HG03095 (cell line): Measurements from ENCODE around the gene MAPKAP1.

Source experiments
- ATAC-seq: cut with Tn5 transposase; IDR thresholded peaks from one replicate; pipeline ENCODE4 v1.9.1; 2021; ENCODE audit warnings: moderate library complexity; ENCODE audit not compliant: unreplicated experiment

The MAPKAP1 gene

DNA sequence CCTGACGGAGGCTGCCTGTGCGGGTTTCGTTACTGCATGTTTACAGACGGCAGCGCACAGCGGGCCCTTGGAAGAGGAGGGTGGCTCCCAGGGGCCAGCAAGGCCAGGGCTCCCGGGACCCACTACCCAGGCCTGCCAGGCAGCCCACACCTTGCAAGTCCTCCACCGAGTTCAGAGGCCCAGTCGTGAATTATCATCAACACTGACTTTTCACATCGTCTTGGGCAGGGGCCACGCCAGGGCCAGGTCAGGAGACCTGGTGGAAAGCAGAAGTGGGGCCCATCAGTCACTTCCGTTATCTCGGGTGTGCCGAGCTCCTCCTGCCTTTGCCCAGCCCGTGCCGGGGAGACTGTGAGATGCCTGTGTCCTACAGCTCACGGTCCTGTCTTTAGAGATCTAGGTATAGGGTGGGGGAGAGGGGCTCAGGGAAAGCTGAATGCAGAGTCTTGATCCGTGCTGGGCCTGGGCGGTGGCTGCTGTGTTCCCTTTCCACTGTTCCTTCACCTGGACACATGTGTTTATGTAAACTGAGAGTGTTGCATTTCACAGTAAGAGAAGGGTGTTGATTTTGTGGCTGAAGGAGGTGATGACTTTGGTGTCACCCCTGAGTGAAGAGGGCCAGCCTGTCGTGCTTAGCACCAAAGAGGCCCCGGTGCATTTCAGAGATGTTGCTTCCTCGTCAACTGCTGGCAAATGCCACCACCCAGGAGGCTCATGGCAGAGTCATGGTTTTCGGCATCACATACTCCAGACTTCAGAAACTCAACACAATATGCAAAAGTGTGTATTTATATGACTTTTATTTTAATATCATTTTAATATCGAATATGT is 270.2 kb downstream of the MAPKAP1 start:
- no peak for ATAC-seq

DNA sequence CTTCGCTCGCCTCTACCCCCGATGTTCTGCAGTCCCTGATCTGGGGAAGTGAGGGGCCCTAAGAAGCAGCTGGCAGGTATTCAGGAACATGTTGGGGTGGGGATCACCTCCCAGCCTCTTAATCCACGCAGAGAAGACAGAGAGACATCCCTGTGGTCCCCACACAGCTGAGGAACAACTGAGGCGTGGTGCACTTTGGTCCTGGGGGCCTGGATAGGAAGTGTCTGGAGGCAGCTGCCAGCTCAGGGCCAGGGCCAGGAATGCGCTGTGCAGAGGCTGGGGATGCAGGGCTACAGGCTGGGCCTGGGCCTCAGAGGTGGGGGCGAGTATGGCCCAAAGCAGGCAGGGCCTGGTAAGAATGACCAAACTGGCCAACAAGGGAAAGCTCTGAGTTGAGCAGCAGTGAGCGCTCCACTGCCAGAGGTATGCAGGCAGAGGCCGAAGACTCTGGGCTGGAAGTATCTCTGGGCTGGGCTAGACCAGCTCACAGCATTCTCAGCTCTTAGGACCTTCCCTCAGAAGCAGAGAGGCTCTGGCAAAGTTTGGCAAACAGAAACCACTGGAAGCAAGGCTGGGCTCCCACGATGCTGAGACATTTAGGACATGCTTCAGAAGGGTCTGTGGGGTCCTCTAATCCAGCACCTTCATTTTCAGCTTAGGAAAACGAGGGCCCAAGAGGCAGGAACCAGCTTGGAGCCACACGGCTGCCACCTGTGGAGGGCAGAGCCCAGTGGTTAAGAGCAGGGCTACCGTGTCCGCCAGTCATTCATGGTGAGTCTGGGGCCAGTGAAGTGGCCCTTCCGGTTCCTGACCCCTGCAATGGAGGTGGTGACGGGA is 271.0 kb downstream of the MAPKAP1 start:
- no peak for ATAC-seq

DNA sequence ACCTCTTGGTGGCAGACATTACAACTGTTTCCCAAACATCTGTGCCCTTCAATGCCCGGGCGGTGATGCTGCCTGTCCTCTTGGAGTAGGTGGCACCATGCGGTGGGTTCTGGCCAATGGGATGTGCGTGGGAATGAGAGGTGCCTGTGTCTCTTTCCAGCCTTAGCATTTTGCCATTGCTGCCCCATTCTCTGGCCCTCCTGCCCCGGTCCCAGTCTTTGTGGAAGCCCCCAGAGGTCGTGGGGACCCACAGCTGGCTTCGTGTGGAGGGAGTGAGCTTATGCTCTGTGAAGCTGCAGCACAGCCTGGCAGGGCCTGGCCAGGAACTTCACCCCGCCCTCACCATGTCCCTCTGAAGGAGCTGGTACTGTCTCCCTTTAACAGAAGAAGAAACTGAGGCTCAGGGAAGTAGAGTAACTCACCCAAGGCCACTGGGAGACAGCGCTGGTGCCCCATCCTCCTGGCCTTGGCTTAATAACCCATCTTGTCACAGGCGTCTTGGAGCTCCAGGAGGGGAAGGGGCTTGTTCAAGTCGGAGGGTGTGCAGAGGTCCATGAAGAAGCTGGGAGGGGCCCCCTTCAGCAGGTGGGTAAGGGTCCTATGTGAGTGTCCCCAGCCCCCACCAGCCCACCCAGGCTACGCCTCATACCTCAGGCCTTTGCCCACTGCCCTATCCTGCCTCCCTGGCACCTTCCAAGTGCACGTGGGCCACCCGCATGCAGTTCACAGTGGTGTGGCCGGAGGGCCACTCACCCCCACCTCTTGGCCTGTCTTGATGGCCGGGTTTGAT is 271.8 kb downstream of the MAPKAP1 start:
- no peak for ATAC-seq

DNA sequence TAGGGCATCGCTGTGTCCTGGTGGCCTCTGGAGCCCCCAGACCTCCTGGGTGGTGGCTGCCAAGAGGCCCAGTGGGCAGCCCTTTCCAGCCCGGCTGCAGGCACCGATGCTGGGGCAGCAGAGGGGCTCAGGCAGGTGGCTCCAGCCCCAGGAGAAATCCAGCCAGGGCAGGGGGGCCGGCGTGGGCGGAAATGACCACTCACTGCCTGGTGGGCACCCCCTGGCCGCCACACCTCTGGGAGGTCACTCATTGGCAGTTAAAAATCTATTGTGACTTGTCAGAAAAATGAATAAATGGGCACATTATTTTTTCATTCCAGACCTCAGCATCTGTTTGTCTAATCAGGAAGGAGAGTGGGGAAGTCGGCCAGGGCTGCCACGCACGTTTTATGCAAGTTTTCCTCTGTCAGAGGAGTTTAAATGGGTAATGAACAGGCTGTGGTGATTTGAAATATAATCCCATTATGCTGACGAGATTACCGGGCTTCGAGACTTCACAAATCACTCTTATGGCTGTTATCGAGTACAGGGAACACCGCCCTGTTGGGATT is 273.5 kb downstream of the MAPKAP1 start:
- no peak for ATAC-seq

DNA sequence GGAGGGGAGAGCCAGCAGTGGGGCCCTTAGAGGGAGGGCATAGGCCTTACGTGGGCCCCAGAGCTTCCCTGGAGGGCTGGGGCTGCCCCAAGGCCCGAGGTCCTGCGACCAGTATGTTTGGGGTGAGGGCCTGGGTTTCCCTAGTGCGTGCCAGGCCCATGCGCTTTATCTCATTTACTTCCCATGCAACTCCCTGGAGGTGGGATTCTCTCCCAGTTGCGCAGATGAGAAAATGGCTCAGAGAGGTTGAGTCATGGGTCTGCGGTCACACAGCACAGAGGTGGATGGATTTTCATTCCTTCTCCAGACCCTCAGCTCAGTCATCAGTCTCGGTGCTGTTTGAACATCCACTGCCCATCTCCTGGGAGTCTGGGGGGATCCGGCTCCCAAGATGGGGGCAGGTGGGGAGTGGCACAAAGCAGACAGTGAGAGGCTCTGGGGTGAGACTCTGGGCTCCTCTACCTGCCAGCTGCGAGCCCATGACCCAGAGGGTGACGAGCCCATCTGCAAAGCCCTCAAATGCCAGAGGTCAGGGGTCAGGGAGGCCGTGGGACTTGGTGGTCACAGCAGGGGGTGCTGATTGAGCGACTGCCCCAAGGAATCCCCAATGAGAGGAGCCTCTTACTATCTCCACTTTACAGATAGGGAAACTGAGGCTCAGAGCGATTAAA is 274.2 kb downstream of the MAPKAP1 start:
- no peak for ATAC-seq

DNA sequence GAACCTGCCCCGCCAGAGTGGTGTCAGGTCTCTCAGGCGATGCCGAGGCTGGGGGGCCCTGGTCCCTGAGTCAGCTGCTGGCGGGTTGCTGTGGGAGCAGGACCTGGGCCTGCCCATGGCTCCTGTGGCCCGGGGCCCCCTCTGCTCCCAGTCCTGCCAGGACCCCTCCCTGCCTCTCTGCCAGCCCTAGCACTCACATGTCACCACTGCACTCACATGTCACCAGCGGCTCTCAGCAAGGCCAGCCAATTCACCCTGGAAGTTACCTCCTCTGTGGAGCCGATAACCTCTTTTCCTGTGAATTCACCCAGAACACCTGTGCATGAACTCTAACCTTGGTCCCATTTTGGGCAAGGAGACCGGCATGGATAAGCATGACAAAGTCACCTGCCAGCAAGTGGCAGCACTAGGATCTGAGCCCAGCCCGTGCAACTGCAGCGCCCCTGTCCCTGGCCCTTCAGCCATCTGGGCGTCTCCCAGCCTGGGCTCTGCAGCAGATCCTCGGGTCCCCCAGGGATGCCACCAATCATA is 275.2 kb downstream of the MAPKAP1 start:
- no peak for ATAC-seq

DNA sequence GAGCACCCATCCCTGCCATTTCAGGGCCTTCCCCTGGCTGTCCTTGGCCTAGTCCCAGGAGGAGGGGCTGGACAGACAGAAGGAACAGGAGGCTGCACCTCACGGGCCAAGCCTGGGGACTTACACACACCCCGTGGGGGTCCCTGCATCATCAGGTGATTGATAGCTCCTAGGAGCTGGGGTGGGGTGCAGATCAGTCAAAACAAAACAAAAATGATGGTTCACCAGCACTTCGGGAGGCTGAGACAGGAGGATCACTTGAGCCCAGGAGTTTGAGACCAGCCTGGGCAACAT is 276.0 kb downstream of the MAPKAP1 start:
- no peak for ATAC-seq

DNA sequence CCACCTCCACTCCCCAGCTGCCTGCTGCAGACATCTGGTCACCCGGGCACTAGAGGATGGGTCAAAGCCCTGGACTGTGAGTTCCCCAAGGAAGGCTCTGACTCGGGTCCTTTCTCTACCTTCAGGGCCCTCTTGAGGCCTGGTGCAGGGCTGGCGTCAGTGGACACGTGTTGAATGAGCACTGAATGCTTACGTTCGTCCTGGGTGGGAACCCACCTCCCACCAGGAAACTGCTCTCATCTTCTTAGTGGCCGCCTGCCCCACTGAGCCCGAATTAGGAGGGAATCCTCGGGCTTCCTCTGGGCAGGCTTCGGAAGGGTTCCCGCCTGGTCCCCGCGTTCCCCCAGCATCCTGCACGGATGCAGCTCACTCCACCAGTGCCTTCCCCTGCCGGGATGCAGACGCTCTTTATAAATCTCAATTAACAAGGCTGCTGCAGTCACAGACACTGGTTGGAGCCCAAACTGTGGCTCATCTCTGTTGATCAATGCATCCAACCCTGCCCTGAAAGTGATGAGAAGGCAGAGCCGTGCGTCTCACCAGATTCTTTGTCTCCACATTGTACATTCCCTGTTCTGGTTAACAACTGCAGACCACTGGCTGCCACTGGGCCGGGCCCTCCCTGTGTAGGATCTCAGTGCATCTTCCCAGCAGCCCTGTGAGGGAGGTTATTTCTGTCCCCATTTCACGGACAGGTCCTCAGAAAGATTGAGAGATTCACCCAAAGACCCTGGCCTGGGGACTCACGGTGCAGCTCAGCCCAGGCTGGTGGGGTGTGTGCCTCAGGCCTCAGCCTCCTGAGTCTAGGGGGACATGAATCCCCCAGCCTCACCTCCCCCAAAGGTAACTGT is 276.6 kb downstream of the MAPKAP1 start:
- no peak for ATAC-seq

DNA sequence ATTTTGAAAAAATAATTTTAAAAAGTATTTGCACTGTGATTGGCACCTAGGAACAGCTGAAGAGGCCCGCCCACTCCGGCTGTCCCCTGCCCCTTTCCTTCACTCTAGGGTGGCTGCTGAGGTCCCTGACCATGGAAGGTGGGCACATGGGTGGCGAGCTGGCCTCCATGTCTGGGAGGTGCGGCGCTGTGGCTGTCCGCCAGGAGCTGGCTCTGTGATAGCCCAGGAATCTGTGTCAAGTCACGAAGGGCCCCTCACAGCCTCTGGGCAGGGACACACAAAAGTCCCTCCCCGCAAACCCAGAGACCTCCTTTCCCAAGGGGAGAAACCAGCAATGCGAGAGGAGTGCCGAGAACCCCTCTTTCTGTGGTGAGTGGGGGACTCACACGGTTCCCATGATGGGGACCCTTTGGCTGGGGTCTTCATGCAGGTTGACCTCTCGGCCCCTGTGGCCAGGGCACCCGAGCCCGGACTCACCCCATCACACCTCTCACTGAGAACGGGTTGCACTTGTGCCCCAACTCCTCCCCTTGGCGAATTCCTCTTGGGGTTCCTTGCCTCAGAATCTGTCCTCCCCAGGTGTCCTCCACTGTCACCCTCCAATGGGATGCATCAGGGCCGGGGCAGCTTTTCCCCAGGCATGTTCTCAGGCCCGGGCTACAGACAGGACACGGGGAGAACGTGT is 277.4 kb downstream of the MAPKAP1 start:
- ATAC-seq, result no peak

DNA sequence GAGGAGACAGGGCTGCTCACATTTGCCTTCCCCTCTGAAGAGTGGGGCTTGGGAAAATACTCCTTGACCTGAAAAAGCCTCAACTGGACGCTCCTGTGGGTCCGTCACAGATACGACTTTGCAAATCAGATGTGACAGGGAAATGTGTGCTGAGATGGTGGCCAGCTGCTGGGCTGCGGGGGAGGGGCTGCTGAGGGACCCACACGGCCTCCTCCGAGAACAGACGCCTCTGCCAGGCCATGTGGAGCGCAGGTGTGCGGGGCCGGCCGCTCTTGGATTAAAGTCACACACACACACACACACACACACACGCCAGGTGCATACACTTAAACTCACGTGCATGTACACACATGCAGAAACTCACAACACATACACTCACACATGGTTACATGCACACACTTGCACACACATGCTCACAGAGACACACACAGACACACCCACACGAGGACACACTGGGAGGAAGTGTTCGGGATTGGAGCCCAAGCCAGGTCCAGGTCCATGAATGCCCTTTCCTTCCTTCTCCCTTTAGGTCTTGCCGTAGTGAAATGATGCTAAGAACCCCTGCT is 278.0 kb downstream of the MAPKAP1 start:
- no peak for ATAC-seq

DNA sequence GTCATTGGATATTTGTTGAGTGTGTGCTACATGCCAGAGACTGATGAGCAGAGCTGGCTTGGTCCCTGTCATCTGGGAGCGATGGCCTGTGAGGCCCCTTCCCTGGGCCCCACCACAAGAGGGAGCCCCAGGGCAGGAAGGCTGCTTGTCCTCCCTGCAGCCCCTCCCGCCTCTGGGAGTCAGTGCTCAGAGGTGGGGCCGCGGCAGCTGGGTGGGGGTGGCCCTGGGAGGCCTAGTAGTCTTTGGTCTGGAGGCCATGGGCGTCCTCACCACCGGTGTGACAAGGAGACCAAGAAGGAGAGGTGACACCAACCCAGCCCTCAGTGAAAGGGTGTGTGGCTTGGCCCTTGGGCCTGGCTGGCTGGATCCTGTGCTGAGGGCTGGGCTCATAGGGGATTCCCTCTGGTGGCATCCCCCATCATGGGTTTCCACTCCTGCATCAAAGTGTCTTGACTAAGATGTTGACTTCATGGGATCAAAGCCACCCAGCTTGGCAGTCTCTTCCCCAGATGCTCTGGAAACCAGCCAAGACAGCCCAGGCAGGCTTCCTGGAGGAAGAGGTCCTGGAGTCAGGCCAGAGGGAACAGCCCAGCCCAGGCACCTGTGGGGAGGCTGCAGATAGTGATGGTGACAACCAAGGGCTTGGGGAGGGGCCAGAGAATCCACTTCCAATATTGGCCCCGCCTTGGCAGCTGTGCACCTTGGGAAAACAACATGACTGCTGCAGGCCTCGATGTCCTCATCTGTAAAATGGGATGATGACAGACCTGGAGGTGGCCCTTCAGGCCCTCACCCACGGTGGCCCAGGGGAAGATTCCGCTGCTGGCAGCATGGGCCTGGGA is 278.7 kb downstream of the MAPKAP1 start:
- ATAC-seq, result no peak

DNA sequence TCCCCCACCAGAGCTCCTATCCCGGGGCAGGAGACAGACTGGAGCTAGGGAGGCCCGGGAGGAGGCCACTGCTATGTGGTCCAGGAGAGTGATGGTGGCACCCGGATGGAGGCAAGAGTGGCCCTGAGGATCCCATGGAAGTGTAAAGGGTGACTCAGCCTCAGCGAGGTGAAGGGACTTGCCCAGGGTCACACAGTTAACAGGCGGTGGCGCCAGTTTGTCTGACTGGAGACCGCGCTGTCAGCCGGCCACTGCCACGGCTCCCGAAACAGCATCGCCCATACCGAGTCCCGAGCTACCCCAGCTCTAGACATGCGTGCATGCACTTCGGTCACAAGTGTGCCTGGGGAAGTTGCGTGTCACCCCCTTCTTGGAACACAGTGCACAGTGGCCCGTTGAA is 279.5 kb downstream of the MAPKAP1 start:
- ATAC-seq, result no peak

DNA sequence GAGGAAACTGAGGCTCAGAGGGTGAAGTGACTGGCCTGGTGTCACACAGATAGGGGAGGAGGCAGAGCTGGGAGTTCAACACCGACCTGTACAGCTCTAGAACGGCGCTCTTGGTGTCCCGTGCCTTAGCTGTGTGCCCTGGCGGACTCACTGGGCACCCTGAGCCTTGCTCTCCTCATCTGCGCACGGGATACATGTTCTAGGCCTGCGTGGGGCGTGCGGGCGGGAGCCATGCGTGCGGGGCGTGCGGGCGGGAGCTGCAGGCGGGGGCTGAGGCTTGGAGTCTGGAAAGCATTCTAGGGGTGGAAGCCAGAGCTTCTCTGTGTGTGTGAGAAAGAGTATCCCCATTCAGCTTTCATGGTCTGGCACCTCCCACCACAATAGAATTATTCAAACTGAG is 280.1 kb downstream of the MAPKAP1 start:
- no peak for ATAC-seq

DNA sequence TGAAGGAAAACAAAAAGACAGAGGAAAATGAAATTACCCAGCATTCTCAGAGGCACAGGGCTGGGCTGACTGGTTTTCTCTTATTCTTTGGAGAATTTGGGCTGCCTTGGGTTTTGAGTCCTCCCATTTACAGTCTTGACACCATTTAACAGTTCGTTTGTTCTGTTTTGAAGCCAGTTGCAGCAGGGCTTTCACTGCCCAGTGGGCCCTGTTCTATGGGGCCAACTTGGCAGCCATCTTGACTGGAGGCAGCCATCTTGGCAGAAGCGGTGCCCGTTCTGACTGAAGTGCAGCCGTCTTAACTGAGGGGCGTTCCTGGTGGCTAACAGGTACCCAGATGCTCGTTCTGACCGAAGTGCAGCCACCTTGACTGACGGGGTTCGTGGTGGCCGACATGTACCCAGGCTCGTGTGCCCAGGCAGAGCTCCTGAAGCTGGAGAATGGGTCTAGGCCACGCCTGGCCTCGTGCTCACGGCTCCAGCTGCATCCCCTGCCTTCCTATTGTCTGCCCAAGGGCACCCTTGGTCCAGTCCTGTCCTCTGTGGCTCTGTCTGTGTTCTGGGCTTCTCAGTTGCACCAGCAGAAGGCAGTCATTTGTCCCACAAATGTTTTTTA is 281.0 kb downstream of the MAPKAP1 start:
- ATAC-seq, result no peak

DNA sequence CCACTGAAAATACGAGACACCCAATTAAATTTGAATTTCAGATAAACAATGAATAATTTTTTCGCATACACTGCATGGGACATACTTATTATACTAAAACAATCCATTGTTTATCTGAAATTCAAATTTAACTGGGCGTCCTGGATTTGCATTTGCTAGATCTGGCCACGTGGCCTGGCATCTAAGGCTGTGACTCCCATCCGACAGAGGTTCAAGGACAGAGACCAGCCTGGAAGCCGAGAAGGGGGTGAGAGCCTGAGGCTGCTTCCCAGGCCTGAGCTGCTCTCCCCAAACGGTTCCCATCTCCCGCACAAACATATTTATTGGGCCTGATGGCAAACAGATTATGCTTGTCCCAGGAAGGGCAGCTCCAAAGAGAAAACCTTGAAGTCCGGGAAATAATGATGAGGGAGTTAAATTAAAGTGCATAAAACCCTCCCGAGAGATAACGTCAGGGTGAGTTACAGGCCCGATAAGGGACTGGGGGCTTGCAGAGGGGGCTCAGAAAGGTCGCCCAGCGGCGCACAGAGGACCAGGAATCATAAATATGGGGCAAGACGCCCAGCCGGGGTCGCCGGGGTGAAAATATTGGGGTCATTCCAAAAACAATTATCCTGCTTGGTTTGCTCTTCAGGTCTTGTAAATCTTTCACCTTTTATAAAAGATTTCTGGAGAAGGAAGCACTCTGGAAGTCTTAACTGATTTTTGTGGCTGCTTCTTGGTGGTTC is 281.7 kb downstream of the MAPKAP1 start:
- ATAC-seq, result no peak

DNA sequence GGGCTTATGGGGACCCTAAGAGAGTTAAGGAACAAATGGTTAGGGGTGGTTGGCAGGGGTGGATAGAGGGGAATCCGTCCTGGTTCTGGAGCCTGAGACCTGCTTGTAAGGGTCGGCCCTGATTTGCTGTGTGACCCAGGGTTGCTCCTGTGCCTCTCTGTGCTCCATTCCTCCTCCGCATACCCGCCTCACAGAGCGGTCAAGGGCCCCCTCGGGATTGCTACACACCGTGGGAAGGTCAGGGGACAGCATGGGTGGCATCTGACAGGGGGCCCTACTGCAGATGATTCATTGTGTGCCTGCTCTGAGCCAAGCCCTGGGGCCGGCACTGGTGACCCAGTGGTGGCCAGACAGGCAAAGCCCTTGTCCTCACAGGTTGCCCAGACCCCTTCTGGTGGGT is 283.0 kb downstream of the MAPKAP1 start:
- ATAC-seq, result no peak

DNA sequence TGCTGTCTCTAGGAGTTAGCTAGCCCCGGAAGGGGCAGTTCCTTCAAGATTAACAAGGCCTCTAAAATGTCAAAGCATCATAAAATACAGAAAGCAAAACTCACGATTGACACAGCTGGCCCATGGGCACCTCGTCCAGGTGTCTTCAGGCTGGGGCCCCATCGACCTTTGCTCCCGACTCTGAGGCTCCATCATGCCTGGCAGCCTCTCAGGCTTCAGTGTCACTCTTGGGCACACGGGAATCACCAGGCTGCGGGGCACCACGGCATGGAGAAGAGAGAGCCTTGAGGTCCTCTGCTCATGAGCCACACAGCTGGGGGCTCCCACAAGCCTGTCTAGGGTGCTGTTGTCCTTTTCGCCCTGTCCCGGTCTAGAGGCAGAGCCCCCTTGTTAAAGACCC is 284.2 kb downstream of the MAPKAP1 start:
- no peak for ATAC-seq
